Right cardiac atrium (tissue), 5 donors: ENCODE data around the gene GGTLC1. TPM values are rescaled to one million over a fixed set of nuclear protein-coding genes. Genes with fewer than 3 reads are reported as not detected.

Source experiments
- ATAC-seq, 2 donors: fragments of 200-7000 bp; cut with Tn5 transposase; one replicate each; pipeline versions ENCODE4 v1.8.0 to v1.9.1; 2020; ENCODE audit warnings: moderate library complexity in 2 of 2, mild to moderate bottlenecking in 1 of 2
- DNase-seq, 3 donors: peaks; one replicate each; pipeline ENCODE4 v3.0.0-alpha.2; 2020
- H3K27ac ChIP-seq: one replicate; pipeline ENCODE4 v1.5.1; 2013; ENCODE audit warnings: mild to moderate bottlenecking, low read length, control low read depth, moderate library complexity
- H3K27me3 ChIP-seq: one replicate; pipeline ENCODE4 v1.6.1; 2013; ENCODE audit not compliant: control insufficient read depth, insufficient read depth
- H3K4me1 ChIP-seq: one replicate; pipeline ENCODE4 v1.6.1; 2013; ENCODE audit warnings: low read length; ENCODE audit not compliant: control insufficient read depth, insufficient read depth
- H3K4me3 ChIP-seq: one replicate; pipeline ENCODE4 v1.5.1; 2013; ENCODE audit warnings: low read length, control low read depth
- H3K9me3 ChIP-seq: one replicate; pipeline ENCODE4 v1.6.1; 2013; ENCODE audit warnings: low read length; ENCODE audit not compliant: control insufficient read depth
- WGBS: extraction: QIAGEN DNeasy Blood & Tissue Kit; methylation state at CpG from one replicate; pipeline ENCODE4 v1.1.7; 2013; 5-methylcytosine and 5-hydroxymethylcytosine counted together
- intact Hi-C, 4 donors: fragments of 100-400 bp; cut with DNase I; formaldehyde crosslinking; loops; one replicate each; pipeline versions ENCODE4 v1.11.0 to v1.14.0; 2022 to 2023
- long read RNA-seq, 4 donors: library from polyadenylated mRNA; unstranded; transcript quantifications; one replicate each; pipeline ENCODE4 v2.0.0, GENCODE V29; 2020 to 2021
- polyA plus RNA-seq: library from polyadenylated mRNA; stranded (reverse); fragments of 200-250 nt; gene quantifications from one replicate; pipeline ENCODE4 v1.2.3, GENCODE V29; 2013
- total RNA-seq, 4 donors: library from RNA; stranded (reverse); fragmentation: NEBNext Ultra II Directional; extraction: Animal tissue kit (Norgen Biotek cat#: 25700); gene quantifications; one replicate each; pipeline ENCODE4 v1.2.1, GENCODE V29; 2021
- donor health status: healthy with polysubstance abuse.
- donor health status: DM: no; HTN: yes; CAD: no.
- donor health status: DM: no; HTN: no; CAD: no.
- donor health status: DM: no; HTN: yes; CAD: no; lungs with severe emphysema.
- donor health status: DM: yes; HTN: yes; CAD: no.

The GGTLC1 gene
- total RNA-seq (not detected), polyA plus RNA-seq (not detected)
- long read RNA-seq, donor 1, result 0 reads
- long read RNA-seq, donor 2, result 0 reads
- long read RNA-seq, donor 3, result 0 reads
- long read RNA-seq, donor 4, result 0 reads

DNA sequence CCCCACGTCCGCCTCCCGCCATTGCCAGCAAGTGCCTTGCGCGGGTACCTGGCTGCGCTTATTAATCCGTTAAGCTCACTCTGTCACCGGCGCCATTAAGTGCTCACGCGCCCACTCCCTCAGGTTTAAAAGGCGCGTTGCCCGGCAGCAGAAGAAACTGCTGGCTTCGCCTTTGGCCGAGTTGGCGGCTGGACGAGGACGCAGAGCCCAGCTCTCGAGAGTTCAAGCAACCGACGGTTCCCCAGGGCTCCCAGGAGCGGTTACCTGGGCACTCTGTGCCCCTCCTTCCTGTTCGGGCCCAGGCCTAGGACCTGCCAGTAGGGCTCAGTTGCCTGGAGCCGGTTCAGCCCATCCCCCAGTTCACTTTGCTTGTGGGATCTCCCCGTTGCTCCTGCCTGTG is at the start of gene GGTLC1:
Gene GGTLC1, minus strand, starts transcription at position 219 of the 400 bp plus-strand sequence. CDS start 2,168 bp downstream, outside the sequence.
- H3K27ac ChIP-seq, result no peak within 1 kb of the TSS
- ATAC-seq, result no peak
- H3K27me3 ChIP-seq, result no peaks in the 10 kb centered on the region
- no peaks in the 10 kb centered on the region for H3K4me1 ChIP-seq
- H3K4me3 ChIP-seq, result no peak within 1 kb of the TSS
- DNase-seq, result no peak
- 90% methylated on average over 25 of the region's 26 CpGs for WGBS
- H3K9me3 ChIP-seq, result no peaks in the 10 kb centered on the region
- intact Hi-C loops, result loop anchor here in 1 of 4 donors (5.0 kb wide), 1 partner anchor 51 kb away; no protein-coding TSS in a partner anchor

DNA sequence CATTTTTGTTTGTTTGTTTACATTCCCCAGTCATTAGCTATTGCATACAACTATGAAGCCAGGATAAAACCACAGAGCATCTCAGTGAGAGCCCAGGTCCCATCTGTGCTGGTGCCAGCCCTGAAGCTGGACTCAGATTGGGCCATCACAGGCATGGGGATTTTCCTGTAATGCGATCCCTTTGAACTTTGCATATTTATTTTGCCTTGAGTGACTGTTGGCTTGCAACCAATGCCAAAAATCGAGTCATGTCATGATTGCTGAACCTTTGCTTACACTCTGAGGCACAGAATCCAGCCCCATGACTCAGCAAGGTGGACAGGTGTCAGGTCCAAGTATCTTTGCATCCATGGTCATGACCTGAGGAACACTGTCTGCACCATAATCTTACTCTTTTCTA is 46.2 kb upstream of the GGTLC1 start:
- Histone ChIP-seq H3K9me3 (no peaks in the 10 kb centered on the region), H3K4me1 (no peaks in the 10 kb centered on the region), H3K27ac (no peak overlapping the region), H3K4me3 (no peak overlapping the region), H3K27me3 (no peaks in the 10 kb centered on the region)
- intact Hi-C loops, result no loop called here
- no peak for ATAC-seq
- no peak for DNase-seq
- WGBS, result 68% methylated on average over 2 of the region's 2 CpGs

DNA sequence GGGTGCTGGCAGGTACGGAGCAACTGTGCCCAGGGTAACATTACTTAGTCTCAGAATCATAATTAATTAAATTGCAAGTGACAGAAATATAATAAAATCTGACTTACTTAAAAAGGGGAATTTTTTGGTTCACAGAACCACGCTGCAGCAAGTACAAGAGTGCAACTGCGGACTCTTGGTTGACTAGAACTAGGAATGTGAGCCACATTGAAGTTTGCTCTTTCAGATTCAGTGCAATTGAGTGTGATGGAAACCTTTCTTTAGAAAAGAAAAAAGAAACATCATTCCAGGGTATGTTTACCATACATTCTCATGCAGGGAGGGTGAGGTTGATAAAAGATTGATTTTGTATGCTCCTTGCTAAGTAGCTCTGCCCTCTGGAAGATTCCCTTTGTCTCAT is 45.0 kb upstream of the GGTLC1 start:
- Histone ChIP-seq H3K4me1 (no peaks in the 10 kb centered on the region), H3K27ac (no peak overlapping the region), H3K9me3 (no peaks in the 10 kb centered on the region), H3K27me3 (no peaks in the 10 kb centered on the region), H3K4me3 (no peak overlapping the region)
- intact Hi-C loops, result no loop called here
- no peak for ATAC-seq
- whole genome bisulfite sequencing, result 97% methylated on average over 3 of the region's 3 CpGs
- no peak for DNase-seq

DNA sequence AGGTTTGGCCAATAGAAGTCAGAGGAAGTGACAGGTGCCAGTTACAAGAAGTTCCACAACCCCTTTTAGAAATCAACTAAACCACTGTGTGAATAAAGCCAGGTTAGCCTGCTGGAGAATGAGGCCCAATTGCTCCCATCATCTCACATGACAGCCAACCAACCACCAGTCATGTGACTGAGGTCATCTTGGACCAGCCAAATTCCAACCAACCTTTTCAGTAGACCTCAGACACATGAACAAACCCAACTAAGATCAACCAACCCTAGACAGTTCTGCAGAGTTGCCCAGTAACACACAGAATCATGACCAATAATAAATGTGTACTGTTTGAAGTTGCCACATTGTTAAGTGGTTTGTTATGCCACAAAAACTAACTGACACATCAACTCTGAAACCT is 44.6 kb upstream of the GGTLC1 start:
- Histone ChIP-seq H3K27me3 (no peaks in the 10 kb centered on the region), H3K9me3 (no peaks in the 10 kb centered on the region), H3K4me3 (no peak overlapping the region), H3K27ac (no peak overlapping the region), H3K4me1 (no peaks in the 10 kb centered on the region)
- no peak for ATAC-seq
- intact Hi-C loops, result no loop called here
- DNase-seq, result no peak

DNA sequence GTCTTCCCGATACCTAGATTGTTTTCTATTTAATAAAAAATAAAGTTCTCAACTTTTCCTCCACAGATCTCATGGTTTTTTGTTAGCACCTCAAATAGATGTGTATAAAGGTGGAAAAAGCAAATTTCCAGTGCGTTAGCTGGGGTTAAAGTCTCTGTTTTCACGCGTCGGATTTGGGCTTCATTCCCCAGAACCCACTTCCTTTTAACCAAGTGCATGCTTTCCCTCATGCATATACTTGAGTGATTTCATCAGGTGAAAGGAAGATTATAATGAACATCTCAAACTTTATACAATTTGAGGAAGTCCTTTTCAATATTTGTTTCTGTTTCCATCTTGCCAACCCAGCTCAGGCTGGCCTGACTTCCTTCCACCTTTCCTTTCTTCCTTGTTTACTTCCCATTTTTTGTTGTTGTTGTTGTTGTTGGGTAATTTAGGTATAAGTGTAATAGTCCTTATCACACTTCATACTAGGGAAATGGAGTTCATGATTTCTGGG is 43.9 kb upstream of the GGTLC1 start:
- intact Hi-C loops, result no loop called here
- Histone ChIP-seq H3K27me3 (no peaks in the 10 kb centered on the region), H3K4me1 (no peaks in the 10 kb centered on the region), H3K9me3 (no peaks in the 10 kb centered on the region), H3K4me3 (no peak overlapping the region), H3K27ac (no peak overlapping the region)
- 84% methylated on average over 5 of the region's 5 CpGs for WGBS
- DNase-seq, result no peak
- ATAC-seq, result no peak

DNA sequence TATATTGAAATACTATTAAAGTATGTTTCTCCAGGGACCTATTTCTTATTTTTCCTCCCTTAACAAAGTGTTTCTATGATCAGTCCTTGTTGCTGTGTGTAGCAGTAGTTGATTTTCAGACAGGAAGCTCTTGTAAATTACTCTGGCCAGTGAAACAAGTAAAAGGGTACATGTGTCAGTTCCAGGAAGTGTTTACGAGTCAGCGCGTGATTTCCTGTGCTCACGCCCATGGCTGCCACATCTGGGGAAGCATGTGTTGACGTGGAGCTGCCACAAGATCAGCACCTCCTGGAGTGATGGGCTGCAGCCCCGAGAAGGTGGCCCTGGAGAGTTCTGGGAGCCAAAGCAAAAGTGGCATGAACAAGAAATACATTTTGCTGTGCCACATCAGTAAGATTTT is 38.6 kb upstream of the GGTLC1 start:
- Histone ChIP-seq H3K4me1 (no peaks in the 10 kb centered on the region), H3K27ac (no peak overlapping the region), H3K27me3 (no peaks in the 10 kb centered on the region), H3K4me3 (no peak overlapping the region), H3K9me3 (no peaks in the 10 kb centered on the region)
- peak; percentile 45 to 79 (median 68) for DNase-seq
- 21% methylated on average over 6 of the region's 6 CpGs for WGBS
- ATAC-seq, result peak; percentile 77 to 86
- intact Hi-C loops, result no loop called here

DNA sequence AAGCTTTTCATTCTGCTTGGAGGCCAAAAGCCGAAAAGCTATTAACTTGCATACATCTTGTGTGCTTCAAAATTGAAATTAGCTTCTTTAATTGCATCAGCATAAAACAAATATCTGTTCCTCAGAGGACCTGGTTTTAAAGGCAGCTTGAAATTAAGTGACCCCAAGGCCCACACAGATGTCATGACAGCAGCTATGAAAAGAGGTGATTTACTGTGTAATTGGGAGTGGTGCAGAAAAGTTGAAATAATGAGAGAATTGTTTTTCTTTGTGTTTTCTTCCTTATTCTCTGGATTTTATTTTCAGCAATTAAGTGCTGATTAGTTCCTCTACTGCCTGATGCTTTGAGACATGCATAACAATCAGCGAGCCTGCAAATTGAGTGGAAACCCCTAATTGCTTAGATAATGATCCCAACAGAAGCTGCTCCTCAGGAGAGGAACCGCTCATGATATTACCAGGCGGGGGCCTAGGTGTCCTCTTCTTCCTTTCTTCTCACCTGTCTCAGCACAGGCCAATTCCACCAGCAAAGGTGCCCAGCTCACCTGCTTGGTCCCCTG is 34.1 kb upstream of the GGTLC1 start:
- WGBS, result 94% methylated on average over 4 of the region's 4 CpGs
- Histone ChIP-seq H3K27ac (no peak overlapping the region), H3K9me3 (no peaks in the 10 kb centered on the region), H3K4me3 (no peak overlapping the region), H3K4me1 (no peaks in the 10 kb centered on the region), H3K27me3 (no peaks in the 10 kb centered on the region)
- intact Hi-C loops, result no loop called here
- ATAC-seq (no peak), DNase-seq (no peak)

DNA sequence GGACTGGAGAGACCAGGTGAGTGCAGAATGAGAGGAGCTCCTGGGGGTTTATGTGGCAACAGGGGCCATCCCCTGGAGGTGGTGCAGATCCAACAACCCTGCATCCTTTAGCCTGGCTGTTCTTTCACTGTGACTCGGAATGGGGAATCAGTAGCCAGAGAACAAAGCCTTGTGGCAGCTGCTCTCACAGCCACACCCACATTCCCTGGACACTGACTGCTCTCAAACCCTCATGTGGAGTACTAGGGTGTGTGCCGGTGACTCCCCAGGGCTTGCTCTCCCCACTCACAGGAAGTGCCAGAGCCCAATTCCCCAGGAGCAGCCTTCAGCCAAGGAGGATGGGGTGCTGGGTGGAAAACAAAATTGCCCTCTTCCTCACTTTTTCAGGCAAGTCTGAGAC is 30.2 kb upstream of the GGTLC1 start:
- Histone ChIP-seq H3K4me3 (no peak overlapping the region), H3K27me3 (no peaks in the 10 kb centered on the region), H3K27ac (no peak overlapping the region), H3K9me3 (no peaks in the 10 kb centered on the region), H3K4me1 (no peaks in the 10 kb centered on the region)
- ATAC-seq (no peak), DNase-seq (no peak)
- WGBS, result 63% methylated on average over 2 of the region's 2 CpGs
- intact Hi-C loops, result no loop called here

DNA sequence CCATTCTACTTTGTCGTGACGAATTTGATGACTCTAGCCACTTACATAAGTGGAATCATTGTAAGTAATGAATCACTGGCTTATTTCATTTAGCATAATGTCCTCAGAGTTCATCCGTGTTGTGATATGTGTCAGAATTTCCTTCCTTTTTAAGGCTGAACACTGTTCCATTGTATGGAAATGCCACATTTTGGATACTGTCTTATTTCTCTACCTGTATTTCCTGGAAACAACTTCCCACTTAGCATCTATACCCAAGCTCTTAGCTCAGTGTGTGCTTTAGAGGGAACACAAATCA is 28.8 kb upstream of the GGTLC1 start:
- WGBS, result 41% methylated on average over 3 of the region's 3 CpGs
- intact Hi-C loops, result no loop called here
- ATAC-seq, result no peak

DNA sequence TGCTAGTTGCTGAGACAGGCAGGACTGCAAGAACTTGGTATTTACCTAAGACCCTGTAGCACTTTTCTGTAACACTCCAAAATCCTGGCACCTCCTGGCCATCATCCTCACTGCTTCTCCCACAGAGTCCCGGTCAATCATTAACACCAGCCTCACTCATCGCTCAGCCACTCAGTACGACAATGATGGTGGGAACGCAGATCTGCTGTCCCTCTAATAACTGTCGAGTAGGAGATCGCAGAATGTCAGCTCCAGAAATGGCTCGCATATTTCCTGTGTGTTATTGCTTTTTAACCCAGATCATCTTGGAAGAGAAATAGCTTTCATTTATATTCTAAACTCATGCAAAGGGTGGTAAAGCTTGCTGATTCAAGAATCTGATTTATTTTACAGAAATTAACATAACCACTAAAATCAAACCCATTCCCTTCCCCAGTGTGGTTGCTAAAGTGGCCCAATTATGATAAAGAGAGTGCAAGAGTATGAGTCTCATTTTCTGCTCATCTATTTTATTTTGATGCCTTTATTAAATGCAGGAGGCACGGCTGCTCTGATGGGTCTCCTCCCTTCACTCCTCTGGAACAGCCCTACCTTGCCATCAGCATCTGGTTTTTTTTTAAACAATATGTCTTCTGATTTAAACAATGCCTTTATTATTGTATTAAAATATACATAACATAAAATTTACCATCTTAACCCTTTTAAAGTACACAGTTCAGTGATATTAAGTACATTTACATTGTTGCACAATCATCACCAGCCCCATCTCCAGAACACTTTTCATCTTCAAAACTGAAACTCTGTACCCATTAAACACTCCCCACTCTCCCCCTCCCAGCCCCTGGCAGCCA is 28.3 kb upstream of the GGTLC1 start:
- no peaks in the 10 kb centered on the region for H3K9me3 ChIP-seq
- no peaks in the 10 kb centered on the region for H3K4me1 ChIP-seq
- no peak for DNase-seq
- intact Hi-C loops, result no loop called here
- ATAC-seq, result no peak
- no peak overlapping the region for H3K27ac ChIP-seq
- 61% methylated on average over 8 of the region's 8 CpGs for WGBS
- no peaks in the 10 kb centered on the region for H3K27me3 ChIP-seq
- no peak overlapping the region for H3K4me3 ChIP-seq

More for the DNA sequence above, 28.8 kb upstream of the GGTLC1 start:
- Histone ChIP-seq H3K4me3 (no peak overlapping the region), H3K27me3 (no peaks in the 10 kb centered on the region), H3K27ac (no peak overlapping the region), H3K4me1 (no peaks in the 10 kb centered on the region), H3K9me3 (no peaks in the 10 kb centered on the region)
- no peak for DNase-seq

DNA sequence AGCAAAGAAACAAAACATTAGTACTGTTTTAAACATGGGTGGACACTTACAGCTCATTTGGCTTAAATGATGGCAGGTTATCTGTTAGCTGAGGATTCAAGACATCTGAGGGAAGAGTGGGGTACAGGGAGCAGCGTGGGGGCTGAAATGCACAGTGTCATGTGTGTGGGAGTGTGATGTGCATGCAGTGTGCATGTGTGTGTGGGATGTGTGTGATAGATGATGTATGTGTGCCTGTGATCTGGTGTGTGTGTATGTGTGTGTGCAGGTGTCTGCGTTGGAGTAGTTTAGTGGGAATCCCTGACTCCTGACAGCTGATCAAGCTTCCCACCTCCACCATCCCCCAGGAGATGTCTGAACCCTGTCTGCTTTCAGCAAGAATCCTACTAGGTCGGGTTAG is 25.4 kb upstream of the GGTLC1 start:
- DNase-seq (no peak), ATAC-seq (no peak)
- Histone ChIP-seq H3K4me3 (no peak overlapping the region), H3K4me1 (no peaks in the 10 kb centered on the region), H3K27me3 (no peaks in the 10 kb centered on the region), H3K27ac (no peak overlapping the region), H3K9me3 (no peaks in the 10 kb centered on the region)
- 81% methylated on average over 3 of the region's 3 CpGs for WGBS
- intact Hi-C loops, result no loop called here
